Dedifferentiated amniotic fluid mesenchymal stem cell (primary cell): ENCODE data around the gene HEATR5A.
"Not testable (repeated sequence)": the region's sequence is repeated elsewhere in the genome, so short reads cannot be mapped to it uniquely, and the experiment has no call there.

Source experiments
- DNase-seq: peaks from one replicate; pipeline ENCODE4 v3.0.0-alpha.2; 2016; ENCODE audit errors: extremely low spot score

HEATR5A gene

GRCh38 chr14:31329876-31330521 lies 90.4 kb downstream of the HEATR5A start:
- DNase-seq: not testable (repeated sequence)

- DNase-seq: no peak
Observed at GRCh38 chr14:31326111-31326510, 94.2 kb downstream of the HEATR5A start.

GRCh38 chr14:31323419-31323818 lies 96.9 kb downstream of the HEATR5A start:
- no peak for DNase-seq

- no peak for DNase-seq
Observed at GRCh38 chr14:31320922-31321766, 99.2 kb downstream of the HEATR5A start.

GRCh38 chr14:31320216-31320615 lies 100.1 kb downstream of the HEATR5A start:
- no peak for DNase-seq

GRCh38 chr14:31319701-31320100 lies 100.6 kb downstream of the HEATR5A start:
- DNase-seq: no peak

GRCh38 chr14:31312934-31313333 lies 107.4 kb downstream of the HEATR5A start:
- DNase-seq: no peak

GRCh38 chr14:31312370-31312769 lies 108.0 kb downstream of the HEATR5A start:
- DNase-seq: not testable (repeated sequence)

GRCh38 chr14:31307618-31308017 lies 112.7 kb downstream of the HEATR5A start:
- DNase-seq: no peak

GRCh38 chr14:31307198-31307597 lies 113.2 kb downstream of the HEATR5A start:
- DNase-seq: no peak

- DNase-seq: no peak
Observed at GRCh38 chr14:31303654-31304053, 116.7 kb downstream of the HEATR5A start.

- no peak for DNase-seq
Observed at GRCh38 chr14:31300883-31301282, 119.5 kb downstream of the HEATR5A start.

GRCh38 chr14:31300296-31300695 lies 120.1 kb downstream of the HEATR5A start:
- no peak for DNase-seq

- DNase-seq: peak; percentile 18
Observed at GRCh38 chr14:31297701-31298344, 122.5 kb downstream of the HEATR5A start.

GRCh38 chr14:31297112-31297511 lies 123.2 kb downstream of the HEATR5A start:
- DNase-seq: no peak

GRCh38 chr14:31294746-31295405 lies 125.5 kb downstream of the HEATR5A start:
- DNase-seq: no peak

GRCh38 chr14:31292937-31293616 lies 127.3 kb downstream of the HEATR5A start:
- no peak for DNase-seq

GRCh38 chr14:31291210-31291609 lies 129.1 kb downstream of the HEATR5A start:
- DNase-seq: no peak

GRCh38 chr14:31287294-31287972 lies 132.9 kb downstream of the HEATR5A start:
- DNase-seq: no peak

- DNase-seq: no peak
Observed at GRCh38 chr14:31286456-31287293, 133.7 kb downstream of the HEATR5A start.
